HG02763 (cell line): Measurements from ENCODE around the gene DPP6.
"Not testable (repeated sequence)": the region's sequence is repeated elsewhere in the genome, so short reads cannot be mapped to it uniquely, and the experiment has no call there.

Experiments
- ATAC-seq: cut with Tn5 transposase; IDR thresholded peaks from one replicate; pipeline ENCODE4 v1.9.1; 2021; ENCODE audit warnings: mild to moderate bottlenecking, moderate library complexity; ENCODE audit not compliant: unreplicated experiment

The DPP6 gene

GRCh38 chr7:154051643-154052529, at the start of gene DPP6:
Gene DPP6, plus strand, starts transcription at chr7:154052398.
- ATAC-seq = not testable (repeated sequence)

GRCh38 chr7:154009423-154009911, 42.7 kb upstream of the DPP6 start:
- not testable (repeated sequence) for ATAC-seq

GRCh38 chr7:154010726-154011568, 41.3 kb upstream of the DPP6 start:
- not testable (repeated sequence) for ATAC-seq

GRCh38 chr7:154012800-154013199, 39.4 kb upstream of the DPP6 start:
- not testable (repeated sequence) for ATAC-seq

GRCh38 chr7:154015636-154016035, 36.6 kb upstream of the DPP6 start:
- not testable (repeated sequence) for ATAC-seq

- ATAC-seq = not testable (repeated sequence)
Measured at GRCh38 chr7:154018354-154018753, 33.8 kb upstream of the DPP6 start.

GRCh38 chr7:154027805-154028204, 24.4 kb upstream of the DPP6 start:
- not testable (repeated sequence) for ATAC-seq

GRCh38 chr7:154030476-154031080, 21.6 kb upstream of the DPP6 start:
- not testable (repeated sequence) for ATAC-seq

GRCh38 chr7:154039466-154040165, 12.6 kb upstream of the DPP6 start:
- ATAC-seq = peak; percentile 64

GRCh38 chr7:154050394-154050793, 1.8 kb upstream of the DPP6 start:
- ATAC-seq = not testable (repeated sequence)

- ATAC-seq = not testable (repeated sequence)
Measured at GRCh38 chr7:154051006-154051642, 1.1 kb upstream of the DPP6 start.

- not testable (repeated sequence) for ATAC-seq
Measured at GRCh38 chr7:154052530-154053252, 493 bp downstream of the DPP6 start.

GRCh38 chr7:154053466-154054312, 1.5 kb downstream of the DPP6 start:
- ATAC-seq = not testable (repeated sequence)

GRCh38 chr7:154054664-154055063, 2.5 kb downstream of the DPP6 start:
- not testable (repeated sequence) for ATAC-seq

- ATAC-seq = not testable (repeated sequence)
Measured at GRCh38 chr7:154055491-154056106, 3.4 kb downstream of the DPP6 start.

- not testable (repeated sequence) for ATAC-seq
Measured at GRCh38 chr7:154058783-154059182, 6.6 kb downstream of the DPP6 start.

- not testable (repeated sequence) for ATAC-seq
Measured at GRCh38 chr7:154060551-154060950, 8.4 kb downstream of the DPP6 start.

GRCh38 chr7:154071833-154072232, 19.6 kb downstream of the DPP6 start:
- not testable (repeated sequence) for ATAC-seq
